Astrocyte (in vitro differentiated cells and primary cell): ENCODE measurements around the gene DSCAM. TPM values are rescaled to one million over a fixed set of nuclear protein-coding genes. Genes with fewer than 3 reads are reported as not detected.

Experiments used
- DNase-seq: peaks from one replicate; pipeline ENCODE4 v3.0.0-alpha.2; 2010; ENCODE audit warnings: low read depth
- FAIRE-seq: peaks from 2 replicates; lab custom pipeline; 2011; peaks lifted over from hg19 to GRCh38; lab: Jason Lieb, UNC
- H2AFZ ChIP-seq: 2 replicates; pipeline ENCODE4 v1.6.0; 2012; ENCODE audit warnings: low read depth, low read length, inconsistent platforms
- H3K27ac ChIP-seq: 2 replicates; pipeline ENCODE4 v1.5.1; 2011; ENCODE audit warnings: low read depth, low read length, inconsistent platforms
- H3K27me3 ChIP-seq: 2 replicates; pipeline ENCODE4 v1.6.0; 2011; ENCODE audit warnings: low read length, inconsistent platforms; ENCODE audit not compliant: insufficient read depth
- H3K36me3 ChIP-seq: 2 replicates; pipeline ENCODE4 v1.5.1; 2011; ENCODE audit warnings: low read length, inconsistent platforms; ENCODE audit not compliant: insufficient read depth
- H3K4me1 ChIP-seq: 2 replicates; pipeline ENCODE4 v1.5.1; 2011; ENCODE audit warnings: low read length, inconsistent platforms; ENCODE audit not compliant: insufficient read depth
- H3K4me2 ChIP-seq: 2 replicates; pipeline ENCODE4 v1.6.0; 2012; ENCODE audit warnings: low read length, inconsistent platforms
- H3K4me3 ChIP-seq: 2 replicates; pipeline ENCODE4 v1.5.1; 2011; ENCODE audit warnings: low read depth, mild to moderate bottlenecking, low read length, inconsistent platforms; ENCODE audit not compliant: insufficient read depth
- H3K79me2 ChIP-seq: 2 replicates; pipeline ENCODE4 v1.6.0; 2012; ENCODE audit warnings: mild to moderate bottlenecking, low read length, inconsistent platforms; ENCODE audit not compliant: insufficient read depth
- H3K9ac ChIP-seq: 2 replicates; pipeline ENCODE4 v1.6.0; 2012; ENCODE audit warnings: mild to moderate bottlenecking, low read length, inconsistent platforms
- H3K9me3 ChIP-seq: 2 replicates; pipeline ENCODE4 v1.5.1; 2012; ENCODE audit warnings: low read depth, mild to moderate bottlenecking, low read length, inconsistent platforms; ENCODE audit not compliant: insufficient read depth
- H4K20me1 ChIP-seq: 2 replicates; pipeline ENCODE4 v1.6.0; 2012; ENCODE audit warnings: low read length, inconsistent platforms; ENCODE audit not compliant: insufficient read depth
- H3K27ac Mint-ChIP-seq: one replicate; pipeline ENCODE4 v1.8.0; 2021; ENCODE audit warnings: mild to moderate bottlenecking, mixed read lengths; ENCODE audit not compliant: unreplicated experiment
- H3K27me3 Mint-ChIP-seq: one replicate; pipeline ENCODE4 v1.8.0; 2021; ENCODE audit warnings: low read depth, mixed read lengths; ENCODE audit not compliant: unreplicated experiment
- H3K36me3 Mint-ChIP-seq: one replicate; pipeline ENCODE4 v1.8.0; 2021; ENCODE audit warnings: low read depth, mixed read lengths; ENCODE audit not compliant: unreplicated experiment
- H3K4me1 Mint-ChIP-seq: one replicate; pipeline ENCODE4 v1.8.0; 2021; ENCODE audit warnings: low read depth, mixed read lengths; ENCODE audit not compliant: unreplicated experiment
- H3K4me3 Mint-ChIP-seq: one replicate; pipeline ENCODE4 v1.8.0; 2021; ENCODE audit warnings: mild to moderate bottlenecking, moderate library complexity, mixed read lengths; ENCODE audit not compliant: unreplicated experiment
- H3K9me3 Mint-ChIP-seq: one replicate; pipeline ENCODE4 v1.8.0; 2021; ENCODE audit warnings: mild to moderate bottlenecking, mixed read lengths; ENCODE audit not compliant: unreplicated experiment
- CTCF ChIP-seq: IDR thresholded peaks from 2 replicates; pipeline ENCODE4 v1.5.1; 2011; ENCODE audit warnings: low read depth, mild to moderate bottlenecking, inconsistent platforms, low read length, moderate library complexity; ENCODE audit not compliant: insufficient read depth
- EZH2 ChIP-seq: IDR thresholded peaks from 2 replicates; pipeline ENCODE4 v1.6.1; 2012; ENCODE audit warnings: mild to moderate bottlenecking, low read length, inconsistent platforms; ENCODE audit not compliant: insufficient read depth
- total RNA-seq: library from RNA; stranded (reverse); gene quantifications from 2 replicates; pipeline ENCODE4 v1.2.1, GENCODE V29; 2021

DSCAM gene
- total RNA-seq, 1 donor from 2014 or later, result 0.18 TPM

- Histone ChIP-seq H2AFZ (no peak overlapping the region), H4K20me1 (no peaks in the 10 kb centered on the region), H3K4me2 (no peak overlapping the region), H3K4me1 (no peaks in the 10 kb centered on the region), H3K27ac (no peak overlapping the region), H3K9ac (no peak overlapping the region), H3K4me3 (no peak overlapping the region), H3K27me3 (no peaks in the 10 kb centered on the region), H3K79me2 (no peaks in the 10 kb centered on the region), H3K9me3 (no peaks in the 10 kb centered on the region), H3K36me3 (no peaks in the 10 kb centered on the region)
- no peak for FAIRE-seq
- H3K27ac Mint-ChIP-seq, result no peak overlapping the region
- no peaks in the 10 kb centered on the region for H3K27me3 Mint-ChIP-seq
- no peaks in the 10 kb centered on the region for H3K36me3 Mint-ChIP-seq
- peaks cover 7% of the 10 kb centered on the region for H3K9me3 Mint-ChIP-seq
- DNase-seq, result no peak
- TF ChIP-seq CTCF, result no peak
- no peak overlapping the region for H3K4me3 Mint-ChIP-seq
- H3K4me1 Mint-ChIP-seq, result no peaks in the 10 kb centered on the region
Measured at GRCh38 chr21:40243685-40244084, 603.3 kb downstream of the DSCAM start.

DNA sequence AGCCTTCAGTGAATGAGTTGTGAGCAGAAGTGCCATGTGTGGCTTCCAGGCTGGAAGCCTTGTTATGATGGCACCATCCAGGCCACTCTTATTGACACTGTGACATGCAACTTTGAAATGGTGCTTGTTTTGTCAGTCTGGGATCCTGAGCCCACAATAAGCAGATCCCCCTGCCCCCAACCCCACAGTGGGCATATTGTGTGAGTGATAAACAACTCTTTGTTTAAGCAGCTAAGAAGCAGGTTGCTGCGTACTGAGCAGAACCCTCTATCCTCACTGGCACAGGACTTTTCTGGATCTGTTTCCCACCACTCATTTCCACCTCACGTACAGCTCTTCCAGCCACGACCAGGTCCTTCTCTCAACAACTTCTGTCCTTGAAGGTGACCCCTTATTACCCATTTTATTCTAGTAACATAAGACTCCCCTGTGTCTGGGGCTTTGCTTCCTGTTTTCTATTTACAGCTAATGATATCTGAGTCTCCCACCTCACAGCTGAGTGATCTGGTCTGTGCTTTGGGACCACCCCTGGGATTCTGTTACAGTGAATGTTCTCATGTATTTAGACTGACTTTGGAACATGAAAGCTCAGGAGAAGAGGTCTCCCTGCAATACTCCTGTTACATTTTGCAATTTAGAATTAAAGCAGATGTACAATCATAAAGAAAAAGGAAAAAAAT lies 604.2 kb downstream of the DSCAM start:
- Histone ChIP-seq H3K4me3 (no peak overlapping the region), H3K9me3 (no peaks in the 10 kb centered on the region), H2AFZ (no peak overlapping the region), H3K27me3 (no peaks in the 10 kb centered on the region), H3K36me3 (no peaks in the 10 kb centered on the region), H3K9ac (no peak overlapping the region), H3K79me2 (no peaks in the 10 kb centered on the region), H3K4me2 (no peak overlapping the region), H3K4me1 (no peaks in the 10 kb centered on the region), H4K20me1 (no peaks in the 10 kb centered on the region), H3K27ac (no peak overlapping the region)
- Mint-ChIP-seq H3K9me3 (peaks cover 7% of the 10 kb centered on the region), H3K4me3 (no peak overlapping the region), H3K4me1 (no peaks in the 10 kb centered on the region), H3K27me3 (no peaks in the 10 kb centered on the region), H3K36me3 (no peaks in the 10 kb centered on the region), H3K27ac (no peak overlapping the region)
- FAIRE-seq, result no peak
- no peak for TF ChIP-seq EZH2
- TF ChIP-seq CTCF, result no peak
- no peak for DNase-seq

- Histone ChIP-seq H4K20me1 (no peaks in the 10 kb centered on the region), H3K9me3 (peaks cover 5% of the 10 kb centered on the region), H3K4me1 (no peaks in the 10 kb centered on the region), H2AFZ (no peak overlapping the region), H3K9ac (no peak overlapping the region), H3K36me3 (no peaks in the 10 kb centered on the region), H3K27ac (no peak overlapping the region), H3K4me3 (no peak overlapping the region), H3K4me2 (no peak overlapping the region), H3K79me2 (no peaks in the 10 kb centered on the region), H3K27me3 (no peaks in the 10 kb centered on the region)
- Mint-ChIP-seq H3K27ac (no peak overlapping the region), H3K4me3 (no peak overlapping the region), H3K4me1 (no peaks in the 10 kb centered on the region), H3K9me3 (peaks cover 7% of the 10 kb centered on the region), H3K36me3 (no peaks in the 10 kb centered on the region), H3K27me3 (no peaks in the 10 kb centered on the region)
- TF ChIP-seq EZH2 (no peak), CTCF (no peak)
- FAIRE-seq (no peak), DNase-seq (no peak)
Measured at GRCh38 chr21:40235528-40235927, 611.4 kb downstream of the DSCAM start.
